Activated CD4-positive, alpha-beta T cell treated with anti-CD3 and anti-CD28 coated beads for 1 hour (primary cell): Measurements from ENCODE around the gene PRTN3.
"Not testable (repeated sequence)": the region's sequence is repeated elsewhere in the genome, so short reads cannot be mapped to it uniquely, and the experiment has no call there.

Source experiments
- DNase-seq: peaks from one replicate; pipeline ENCODE4 v3.0.0-alpha.2; 2020

Gene PRTN3

GRCh38 chr19:816500-816857 is 24.3 kb upstream of the PRTN3 start:
- DNase-seq = no peak

- DNase-seq = not testable (repeated sequence)
Measured at GRCh38 chr19:820212-820611, 20.6 kb upstream of the PRTN3 start.

GRCh38 chr19:821231-821824 is 19.5 kb upstream of the PRTN3 start:
- DNase-seq = no peak

- no peak for DNase-seq
Measured at GRCh38 chr19:821825-822503, 18.8 kb upstream of the PRTN3 start, which contains the start of gene PLPPR3. PLPPR3 (minus strand) TSS chr19:821955; CDS start chr19:821559, 396 bp downstream.

- no peak for DNase-seq
Measured at GRCh38 chr19:823565-824121, 17.2 kb upstream of the PRTN3 start.

- DNase-seq = no peak
Measured at GRCh38 chr19:824885-825284, 15.9 kb upstream of the PRTN3 start.

GRCh38 chr19:825897-826644 is 14.7 kb upstream of the PRTN3 start:
- DNase-seq = no peak

- DNase-seq = no peak
Measured at GRCh38 chr19:827314-827709, 13.5 kb upstream of the PRTN3 start.

GRCh38 chr19:827710-828321 is 13.0 kb upstream of the PRTN3 start, which contains the start of gene AZU1:
AZU1 (plus strand) TSS chr19:827837; CDS start chr19:827847, 10 bp downstream.
- no peak for DNase-seq

GRCh38 chr19:829129-829758 is 11.6 kb upstream of the PRTN3 start:
- DNase-seq = no peak

GRCh38 chr19:831407-832369 is 9.1 kb upstream of the PRTN3 start:
- DNase-seq = no peak

- no peak for DNase-seq
Measured at GRCh38 chr19:834216-834615, 6.6 kb upstream of the PRTN3 start.

GRCh38 chr19:835210-835810 is 5.5 kb upstream of the PRTN3 start:
- no peak for DNase-seq

- DNase-seq = not testable (repeated sequence)
Measured at GRCh38 chr19:842802-843179, 2.0 kb downstream of the PRTN3 start.

GRCh38 chr19:843180-843835 is 2.5 kb downstream of the PRTN3 start:
- DNase-seq = no peak

- DNase-seq = no peak
Measured at GRCh38 chr19:843836-844545, 3.2 kb downstream of the PRTN3 start.

- DNase-seq = no peak
Measured at GRCh38 chr19:844546-844971, 3.8 kb downstream of the PRTN3 start.

GRCh38 chr19:845707-846521 is 5.1 kb downstream of the PRTN3 start:
- DNase-seq = no peak

GRCh38 chr19:848386-848921 is 7.7 kb downstream of the PRTN3 start:
- DNase-seq = no peak
